Thymus (tissue), 11 donors: Measurements from ENCODE around the gene UCP1. TPM values are rescaled to one million over a fixed set of nuclear protein-coding genes. Genes with fewer than 3 reads are reported as not detected.

Experiments used
- DNase-seq, 9 donors: peaks; one replicate each; pipeline ENCODE4 v3.0.0-alpha.2; 2013; ENCODE audit warnings: low spot score in 9 of 9, low read depth in 6 of 9, missing footprints in 1 of 9
- H3K27ac ChIP-seq, 2 donors: one replicate each; pipeline ENCODE4 v1.5.1; 2013; ENCODE audit warnings: control low read depth in 1 of 2, low read depth in 1 of 2, low read length in 1 of 2, mild to moderate bottlenecking in 1 of 2, moderate library complexity in 1 of 2
- H3K27me3 ChIP-seq, 2 donors: one replicate each; pipeline ENCODE4 v1.5.1; 2013; ENCODE audit warnings: low read length in 1 of 2; ENCODE audit not compliant: control insufficient read depth in 2 of 2, insufficient read depth in 1 of 2
- H3K36me3 ChIP-seq, 2 donors: one replicate each; pipeline ENCODE4 v1.5.1; 2013; ENCODE audit warnings: low read length in 1 of 2, mild to moderate bottlenecking in 1 of 2, moderate library complexity in 1 of 2; ENCODE audit not compliant: control insufficient read depth in 2 of 2, insufficient read depth in 2 of 2
- H3K4me1 ChIP-seq, 2 donors: one replicate each; pipeline ENCODE4 v1.5.1; 2013; ENCODE audit warnings: low read length in 2 of 2; ENCODE audit not compliant: control insufficient read depth in 2 of 2, insufficient read depth in 2 of 2
- H3K4me3 ChIP-seq, 2 donors: one replicate each; pipeline ENCODE4 v1.5.1; 2013; ENCODE audit warnings: low read length in 2 of 2, control low read depth in 1 of 2, mild to moderate bottlenecking in 1 of 2
- H3K9me3 ChIP-seq, 2 donors: one replicate each; pipeline ENCODE4 v1.5.1; 2013; ENCODE audit warnings: low read length in 1 of 2, mild to moderate bottlenecking in 1 of 2; ENCODE audit not compliant: control insufficient read depth in 2 of 2, insufficient read depth in 1 of 2
- WGBS: extraction: QIAGEN DNeasy Blood & Tissue Kit; methylation state at CpG from one replicate; pipeline ENCODE4 v1.1.7; 2013; 5-methylcytosine and 5-hydroxymethylcytosine counted together
- polyA plus RNA-seq: library from polyadenylated mRNA; stranded (reverse); fragments of 200-250 nt; gene quantifications from one replicate; pipeline ENCODE4 v1.2.3, GENCODE V29; 2013
- total RNA-seq: library from RNA; stranded (reverse); fragments of 120-200 nt; gene quantifications from one replicate; pipeline ENCODE4 v1.2.4, GENCODE V29; 2013
- donor health status: healthy.

UCP1 gene
- total and polyA plus RNA-seq, 2 donors: 0.05 TPM; not detected in 1

DNA sequence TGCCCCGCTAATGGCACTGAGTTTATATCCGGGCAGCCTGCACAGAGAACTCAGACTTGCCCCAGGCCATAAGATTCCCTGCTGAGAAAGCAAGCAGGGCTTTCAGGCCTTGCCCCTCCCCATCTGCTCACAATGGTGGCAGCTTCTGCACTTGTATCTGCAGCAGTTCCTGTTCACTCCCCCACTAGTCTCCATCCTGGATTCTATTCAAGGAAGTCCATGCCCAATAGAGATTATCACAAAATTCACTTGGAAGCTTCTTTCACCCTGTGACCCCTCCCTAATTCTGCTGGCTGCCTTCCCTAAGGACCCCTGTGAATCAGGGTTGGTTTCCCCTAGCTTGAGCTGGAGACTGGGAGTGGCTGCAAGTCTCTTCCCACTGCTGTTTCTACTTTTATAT is 34.5 kb upstream of the UCP1 start:
- H3K27ac ChIP-seq: no peak overlapping the region
- WGBS: 95% methylated on average over 2 of the region's 2 CpGs
- H3K4me3 ChIP-seq: no peak overlapping the region
- H3K4me1 ChIP-seq: no peaks in the 10 kb centered on the region
- no peaks in the 10 kb centered on the region for H3K27me3 ChIP-seq
- no peak for DNase-seq
- H3K36me3 ChIP-seq: no peaks in the 10 kb centered on the region
- no peaks in the 10 kb centered on the region for H3K9me3 ChIP-seq

DNA sequence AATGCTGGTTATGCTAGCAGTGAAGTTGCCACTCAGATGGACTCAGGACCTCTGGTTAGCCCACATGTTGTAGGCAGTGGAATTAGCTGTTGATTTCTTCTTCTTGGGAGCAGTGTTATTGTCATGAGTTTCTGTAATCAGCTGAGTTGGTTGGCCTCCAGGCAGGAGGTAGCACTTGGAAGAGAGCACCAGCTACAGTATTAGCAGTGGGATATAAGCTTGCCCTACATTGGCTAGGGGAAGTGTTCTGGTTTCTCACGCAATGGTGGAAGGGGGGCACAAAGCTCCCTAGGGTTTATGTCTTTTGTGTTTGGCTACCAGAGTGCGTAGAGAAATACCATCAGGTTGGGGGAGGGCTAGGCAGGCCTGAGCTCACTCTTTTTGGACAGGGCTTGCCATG is 34.0 kb upstream of the UCP1 start:
- H3K4me1 ChIP-seq: no peaks in the 10 kb centered on the region
- DNase-seq: no peak

GRCh38 chr4:140600408-140600807 is 31.6 kb upstream of the UCP1 start:
- H3K4me1 ChIP-seq: no peaks in the 10 kb centered on the region
- WGBS: 98% methylated on average over 8 of the region's 8 CpGs
- DNase-seq: no peak

More for the DNA sequence above, 34.0 kb upstream of the UCP1 start:
- WGBS: 97% methylated on average over 2 of the region's 2 CpGs
- H3K27me3 ChIP-seq: no peaks in the 10 kb centered on the region
- H3K4me3 ChIP-seq: no peak overlapping the region
- no peaks in the 10 kb centered on the region for H3K9me3 ChIP-seq
- no peaks in the 10 kb centered on the region for H3K36me3 ChIP-seq
- no peak overlapping the region for H3K27ac ChIP-seq

GRCh38 chr4:140595065-140595464 is 26.3 kb upstream of the UCP1 start:
- 51% methylated on average over 1 of the region's 1 CpG for WGBS
- no peaks in the 10 kb centered on the region for H3K36me3 ChIP-seq
- H3K4me3 ChIP-seq: no peak overlapping the region

More at GRCh38 chr4:140600408-140600807, 31.6 kb upstream of the UCP1 start:
- Histone ChIP-seq H3K27me3 (no peaks in the 10 kb centered on the region), H3K27ac (no peak overlapping the region), H3K36me3 (no peaks in the 10 kb centered on the region), H3K9me3 (no peaks in the 10 kb centered on the region), H3K4me3 (no peak overlapping the region)

GRCh38 chr4:140584439-140584838 is 15.7 kb upstream of the UCP1 start:
- H3K9me3 ChIP-seq: no peaks in the 10 kb centered on the region
- 89% methylated on average over 1 of the region's 1 CpG for WGBS
- peaks cover 2 to 22% of the 10 kb centered on the region in 2 donors for H3K27me3 ChIP-seq
- no peaks in the 10 kb centered on the region for H3K36me3 ChIP-seq
- no peak overlapping the region for H3K27ac ChIP-seq
- H3K4me1 ChIP-seq: no peaks in the 10 kb centered on the region
- no peak overlapping the region for H3K4me3 ChIP-seq
- no peak for DNase-seq

More at GRCh38 chr4:140595065-140595464, 26.3 kb upstream of the UCP1 start:
- no peak overlapping the region for H3K27ac ChIP-seq
- H3K9me3 ChIP-seq: no peaks in the 10 kb centered on the region
- H3K27me3 ChIP-seq: peaks cover 0 to 3% of the 10 kb centered on the region in 2 donors
- DNase-seq: peak in 1 of 9 donors; percentile 17
- no peaks in the 10 kb centered on the region for H3K4me1 ChIP-seq

DNA sequence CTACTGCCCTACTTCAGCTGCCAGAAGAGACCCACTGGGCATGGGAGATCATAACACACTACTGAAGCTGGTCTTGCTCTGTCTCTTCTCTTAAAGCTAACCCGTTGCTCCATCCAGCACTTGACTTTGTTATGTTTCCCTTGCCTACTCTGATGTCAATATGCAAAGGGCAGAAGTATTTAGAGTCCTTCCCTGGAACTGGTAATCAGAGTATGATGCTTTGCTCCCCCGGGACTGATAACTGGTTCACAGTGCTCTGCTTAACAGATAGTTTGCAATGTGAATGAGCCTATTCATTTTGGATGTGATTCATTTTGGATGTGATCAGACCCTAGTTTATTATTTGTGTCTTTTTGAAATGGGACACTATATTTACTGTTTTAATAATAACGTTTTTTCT is 12.3 kb upstream of the UCP1 start:
- Histone ChIP-seq H3K4me3 (no peak overlapping the region), H3K36me3 (no peaks in the 10 kb centered on the region), H3K27ac (no peak overlapping the region), H3K4me1 (no peaks in the 10 kb centered on the region), H3K9me3 (peaks cover 0 to 1% of the 10 kb centered on the region in 2 donors), H3K27me3 (peaks cover 9 to 43% of the 10 kb centered on the region in 2 donors)
- no peak for DNase-seq
- WGBS: 97% methylated on average over 3 of the region's 3 CpGs

- no peak overlapping the region for H3K4me3 ChIP-seq
- H3K36me3 ChIP-seq: no peaks in the 10 kb centered on the region
- no peak for DNase-seq
- WGBS: 37% methylated on average over 27 of the region's 27 CpGs
- H3K27me3 ChIP-seq: peaks cover 9 to 49% of the 10 kb centered on the region in 2 donors
- H3K9me3 ChIP-seq: peaks cover 0 to 1% of the 10 kb centered on the region in 2 donors
- H3K4me1 ChIP-seq: no peaks in the 10 kb centered on the region
- H3K27ac ChIP-seq: no peak overlapping the region
Measured at GRCh38 chr4:140579278-140579677, 10.5 kb upstream of the UCP1 start.

DNA sequence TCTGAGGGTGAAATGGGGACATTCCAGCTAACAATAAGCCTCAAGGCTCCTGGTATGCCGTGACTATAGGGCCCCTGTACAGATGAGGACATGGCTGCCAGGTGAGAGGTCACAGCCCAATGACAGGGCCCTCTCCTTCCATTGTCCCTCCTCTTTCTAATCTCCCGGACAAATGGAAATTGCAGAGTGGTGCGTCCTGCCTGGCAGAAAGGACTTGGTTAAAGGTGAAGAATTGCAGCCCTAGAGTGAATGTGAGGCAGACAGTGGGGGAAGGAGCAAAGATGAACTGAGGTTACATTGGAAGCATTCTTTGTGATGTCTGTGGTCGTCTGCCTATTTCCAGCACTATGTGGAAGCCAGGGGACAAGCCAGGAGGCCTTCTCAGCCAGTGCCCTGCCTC is 6.7 kb upstream of the UCP1 start:
- H3K36me3 ChIP-seq: no peaks in the 10 kb centered on the region
- no peaks in the 10 kb centered on the region for H3K4me1 ChIP-seq
- no peak for DNase-seq
- H3K9me3 ChIP-seq: peaks cover 0 to 1% of the 10 kb centered on the region in 2 donors
- peaks cover 17 to 67% of the 10 kb centered on the region in 2 donors for H3K27me3 ChIP-seq
- WGBS: 79% methylated on average over 4 of the region's 4 CpGs
- no peak overlapping the region for H3K4me3 ChIP-seq
- no peak overlapping the region for H3K27ac ChIP-seq

DNA sequence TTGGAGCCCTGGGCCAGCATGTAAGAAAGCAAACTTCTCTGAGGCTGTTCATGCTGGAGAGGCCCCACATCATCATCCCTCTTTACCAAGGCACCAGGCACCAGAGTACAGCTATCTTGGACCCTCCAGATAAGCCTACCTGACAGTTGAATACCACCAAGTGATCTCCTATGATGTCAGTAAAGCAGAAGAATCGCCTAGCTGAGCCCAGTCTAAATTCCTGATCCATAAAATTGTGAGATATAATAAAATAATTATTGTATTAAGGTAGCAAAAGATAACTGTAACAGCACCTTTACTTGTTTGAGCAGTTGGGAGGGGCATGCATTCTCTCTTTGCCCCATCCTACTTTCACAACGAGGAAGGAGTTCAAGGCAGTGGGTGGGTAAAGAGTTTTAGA is 2.9 kb upstream of the UCP1 start:
- DNase-seq: no peak
- Histone ChIP-seq H3K9me3 (peaks cover 0 to 5% of the 10 kb centered on the region in 2 donors), H3K27ac (no peak overlapping the region), H3K27me3 (peaks cover 38 to 71% of the 10 kb centered on the region in 2 donors), H3K4me3 (no peak overlapping the region), H3K4me1 (peaks cover 3 to 13% of the 10 kb centered on the region in 2 donors), H3K36me3 (no peaks in the 10 kb centered on the region)
- 93% methylated on average over 2 of the region's 2 CpGs for WGBS

- no peak for DNase-seq
- peaks cover 0 to 5% of the 10 kb centered on the region in 2 donors for H3K9me3 ChIP-seq
- no peak overlapping the region for H3K27ac ChIP-seq
- H3K4me3 ChIP-seq: peak overlapping the region in 1 of 2 donors; percentile 33
- H3K27me3 ChIP-seq: peaks cover 38 to 74% of the 10 kb centered on the region in 2 donors
- 60% methylated on average over 7 of the region's 7 CpGs for WGBS
- H3K36me3 ChIP-seq: no peaks in the 10 kb centered on the region
- peaks cover 3 to 13% of the 10 kb centered on the region in 2 donors for H3K4me1 ChIP-seq
Measured at GRCh38 chr4:140569307-140569638, 512 bp upstream of the UCP1 start.
